ENCODE measurements around the gene BCR.
"Not testable (repeated sequence)": the region's sequence is repeated elsewhere in the genome, so short reads cannot be mapped to it uniquely, and the experiment has no call there.

Gene BCR

GRCh38 chr22:23322497-23323080 lies 142.3 kb downstream of the BCR start:
- not testable (repeated sequence) for FAIRE-seq

GRCh38 chr22:23323960-23324688 lies 143.8 kb downstream of the BCR start:
- not testable (repeated sequence) for FAIRE-seq

- no peak for FAIRE-seq
Observed at GRCh38 chr22:23325183-23325582, 144.9 kb downstream of the BCR start.

GRCh38 chr22:23333822-23334221 lies 153.5 kb downstream of the BCR start:
- not testable (repeated sequence) for FAIRE-seq

GRCh38 chr22:23337672-23338071 lies 157.4 kb downstream of the BCR start:
- not testable (repeated sequence) for FAIRE-seq

GRCh38 chr22:23341942-23342695 lies 161.8 kb downstream of the BCR start:
- FAIRE-seq = peak; percentile 81

GRCh38 chr22:23351321-23351720 lies 171.0 kb downstream of the BCR start:
- FAIRE-seq = no peak

GRCh38 chr22:23353004-23353403 lies 172.7 kb downstream of the BCR start:
- no peak for FAIRE-seq

- FAIRE-seq = no peak
Observed at GRCh38 chr22:23353696-23354095, 173.4 kb downstream of the BCR start.

- FAIRE-seq = no peak
Observed at GRCh38 chr22:23356094-23356493, 175.8 kb downstream of the BCR start.

GRCh38 chr22:23357053-23357452 lies 176.7 kb downstream of the BCR start:
- FAIRE-seq = no peak

GRCh38 chr22:23359583-23360123 lies 179.3 kb downstream of the BCR start:
- FAIRE-seq = no peak

- FAIRE-seq = no peak
Observed at GRCh38 chr22:23361676-23362075, 181.4 kb downstream of the BCR start.

GRCh38 chr22:23363683-23364082 lies 183.4 kb downstream of the BCR start:
- FAIRE-seq = no peak

- FAIRE-seq = no peak
Observed at GRCh38 chr22:23364389-23364788, 184.1 kb downstream of the BCR start.

- FAIRE-seq = no peak
Observed at GRCh38 chr22:23365524-23365923, 185.2 kb downstream of the BCR start.

- no peak for FAIRE-seq
Observed at GRCh38 chr22:23365961-23366360, 185.7 kb downstream of the BCR start.

GRCh38 chr22:23367196-23367595 lies 186.9 kb downstream of the BCR start:
- FAIRE-seq = not testable (repeated sequence)
